Endothelial cell of hepatic sinusoid (primary cell): ENCODE results near the gene C6orf47.

Source experiments
- in situ Hi-C: cut with HindIII; loops from 2 replicates; pipeline ENCODE4 v1.10.0; 2017; ENCODE audit warnings: low sequenced_read_pairs

C6orf47 gene

DNA sequence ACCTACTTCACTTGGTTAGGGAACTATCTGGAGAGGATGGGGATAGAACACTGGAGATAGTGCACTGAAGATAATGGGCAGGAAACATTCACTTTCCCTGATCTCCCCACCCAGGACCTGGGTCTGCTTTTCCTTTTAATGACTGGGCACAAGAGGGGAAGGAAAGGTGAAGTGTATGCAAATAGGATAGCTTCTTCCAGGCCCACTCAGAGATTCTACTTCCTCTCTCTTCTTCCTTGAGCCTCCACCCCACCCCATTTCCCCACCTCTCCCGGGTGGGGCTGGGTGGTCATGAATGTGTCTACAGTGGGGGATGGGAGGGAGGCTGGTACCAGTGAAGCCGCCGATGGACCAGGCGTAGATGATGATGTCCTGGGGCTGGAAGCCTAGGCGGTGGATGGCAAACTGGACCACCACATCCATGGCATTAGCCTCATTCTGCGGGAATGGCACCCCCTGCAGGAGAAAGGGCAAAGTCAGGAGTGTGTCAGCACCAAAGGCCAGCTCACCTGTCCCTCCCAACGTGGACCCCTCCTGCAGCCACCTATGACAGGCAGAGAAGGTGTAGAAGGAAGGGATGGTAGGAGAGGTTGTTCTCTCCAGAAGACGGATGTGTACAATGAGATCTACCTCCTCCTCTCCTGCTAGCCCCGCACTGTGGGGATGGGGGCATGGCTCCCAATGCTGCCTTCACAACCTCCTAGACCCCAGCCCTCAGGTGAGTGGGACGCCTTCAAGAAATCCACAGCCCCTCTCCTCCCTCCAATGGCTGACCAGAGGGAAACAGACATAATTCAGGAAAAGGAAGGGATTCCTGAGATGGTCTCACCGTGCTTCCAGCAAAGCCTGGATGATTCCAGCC, 28.9 kb upstream of the C6orf47 start:
- in situ Hi-C loops: loop anchor here (5.0 kb wide), 1 partner anchor 43 kb away; no protein-coding TSS in a partner anchor

DNA sequence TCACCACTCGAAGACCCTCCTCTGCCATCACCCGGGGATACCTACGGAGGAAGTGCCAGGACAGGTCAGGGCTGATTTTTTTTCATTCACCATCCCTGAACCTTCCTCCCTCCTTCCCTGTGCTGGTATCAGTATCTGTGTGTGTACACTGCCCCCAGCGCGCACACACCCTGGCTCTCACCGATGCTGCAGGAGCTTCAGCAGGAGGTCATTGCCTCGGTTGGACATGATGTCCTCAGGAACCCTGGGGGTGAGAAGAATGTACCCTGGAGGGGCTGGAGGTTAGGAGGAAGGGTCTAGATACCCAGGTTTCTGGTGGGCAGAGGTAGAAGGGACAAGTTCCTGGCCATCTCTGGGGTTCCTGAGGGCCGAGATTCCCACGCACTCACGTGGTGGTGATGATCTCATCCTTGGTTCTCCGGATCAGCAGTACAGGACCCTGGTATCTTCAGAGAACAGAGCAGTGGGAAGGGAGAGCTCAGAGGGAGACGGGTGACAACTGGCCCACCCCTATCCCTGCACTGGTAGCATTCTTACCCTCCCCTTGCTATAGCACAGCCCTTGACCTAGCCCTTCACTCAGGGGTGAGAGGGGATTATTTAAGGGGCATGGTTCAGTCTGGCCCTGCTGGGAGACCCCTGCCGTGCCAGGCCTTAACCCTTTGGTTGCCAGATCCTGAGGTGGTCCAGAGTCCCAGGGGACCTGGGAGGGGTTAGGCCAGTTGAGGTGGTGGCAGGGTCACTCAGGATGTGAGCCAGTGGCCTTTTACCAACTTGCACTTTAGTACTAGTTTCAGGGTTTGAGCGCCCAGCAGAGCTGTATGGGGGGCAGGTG, 27.5 kb upstream of the C6orf47 start:
- in situ Hi-C loops: no loop called here

DNA sequence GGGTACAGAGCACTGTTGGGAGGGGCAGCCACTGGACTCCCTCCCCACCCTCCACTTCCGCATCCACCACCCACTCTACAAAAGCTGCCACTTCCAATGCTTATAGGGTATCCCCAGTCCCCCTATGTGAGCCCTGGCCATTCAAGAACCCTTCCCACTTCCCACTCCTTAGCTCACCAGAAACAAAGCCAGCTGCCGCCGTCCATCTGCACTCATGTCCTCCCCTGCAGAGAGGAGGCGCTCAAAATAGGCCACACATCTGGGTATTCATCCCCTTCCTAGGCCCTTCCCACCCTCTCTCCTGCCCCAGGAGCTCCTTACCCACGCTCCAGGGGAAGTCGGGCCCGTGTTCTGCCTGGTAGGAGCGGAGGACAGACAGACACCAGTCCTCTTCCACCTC, 26.7 kb upstream of the C6orf47 start:
- in situ Hi-C loops: no loop called here

DNA sequence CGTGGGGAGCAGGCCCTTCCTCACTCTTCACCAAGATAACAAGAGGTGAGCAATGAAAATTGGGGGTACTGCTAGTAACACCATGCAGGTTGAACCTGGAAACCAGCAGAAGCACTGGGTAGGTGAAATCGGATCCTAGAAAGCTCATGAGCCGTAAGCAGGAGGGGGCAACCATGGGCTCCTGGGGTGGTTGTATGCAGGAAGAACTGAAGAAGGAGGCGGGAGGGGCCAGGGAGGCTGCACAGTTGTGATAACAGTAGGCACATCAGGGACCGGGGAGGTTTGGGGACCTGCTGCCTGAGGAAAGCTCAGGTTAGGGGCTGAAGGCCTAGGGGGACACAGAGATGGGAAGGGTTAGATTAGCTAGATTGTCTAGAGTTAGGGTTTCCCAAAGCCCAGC, 25.9 kb upstream of the C6orf47 start:
- in situ Hi-C loops: no loop called here

DNA sequence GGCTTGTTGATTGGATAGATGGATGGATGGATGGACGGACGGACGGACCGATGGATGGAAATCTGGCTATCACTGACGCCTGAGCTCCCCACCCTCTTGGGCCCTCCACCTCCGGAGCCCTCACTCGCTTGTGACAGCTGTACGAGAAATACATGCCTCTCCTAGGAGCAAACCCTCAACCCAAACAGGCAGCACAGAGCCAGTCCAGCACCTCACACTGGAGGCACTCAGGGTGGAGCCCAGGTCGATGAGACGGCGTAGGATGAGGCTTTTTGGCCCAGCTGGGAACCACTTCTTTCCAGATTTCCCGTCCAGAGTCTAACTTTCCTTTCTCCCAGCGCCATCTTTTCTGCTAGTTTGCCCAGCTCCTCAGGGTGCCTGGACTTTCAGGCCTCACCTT, 23.0 kb upstream of the C6orf47 start:
- in situ Hi-C loops: no loop called here

DNA sequence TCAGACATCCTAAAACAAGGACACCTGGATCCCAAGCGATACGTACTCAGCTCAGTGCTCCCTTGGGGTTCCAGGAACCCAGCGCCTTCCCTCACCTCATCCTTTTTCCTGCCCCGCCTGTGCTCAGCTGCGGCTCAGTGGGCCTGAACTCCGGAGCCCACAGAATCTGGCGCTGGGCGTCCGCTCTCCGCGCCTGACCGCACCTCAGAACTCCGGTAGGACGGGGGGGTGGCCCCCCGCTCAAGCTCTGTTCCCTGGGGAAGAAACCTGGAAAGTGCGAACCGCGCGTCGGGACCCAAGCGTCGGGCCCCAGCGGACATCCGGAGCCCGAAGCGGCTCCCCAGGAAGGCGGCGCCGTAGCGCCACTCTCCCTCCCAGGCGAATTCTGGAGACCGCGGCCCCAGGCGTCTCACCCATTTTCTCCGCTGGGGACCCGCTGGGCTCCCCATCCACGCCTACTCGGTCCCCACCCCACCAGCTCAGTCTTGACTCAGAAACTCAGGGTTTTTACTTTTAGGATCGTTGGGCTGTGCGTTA, 20.6 kb upstream of the C6orf47 start:
- in situ Hi-C loops: no loop called here

DNA sequence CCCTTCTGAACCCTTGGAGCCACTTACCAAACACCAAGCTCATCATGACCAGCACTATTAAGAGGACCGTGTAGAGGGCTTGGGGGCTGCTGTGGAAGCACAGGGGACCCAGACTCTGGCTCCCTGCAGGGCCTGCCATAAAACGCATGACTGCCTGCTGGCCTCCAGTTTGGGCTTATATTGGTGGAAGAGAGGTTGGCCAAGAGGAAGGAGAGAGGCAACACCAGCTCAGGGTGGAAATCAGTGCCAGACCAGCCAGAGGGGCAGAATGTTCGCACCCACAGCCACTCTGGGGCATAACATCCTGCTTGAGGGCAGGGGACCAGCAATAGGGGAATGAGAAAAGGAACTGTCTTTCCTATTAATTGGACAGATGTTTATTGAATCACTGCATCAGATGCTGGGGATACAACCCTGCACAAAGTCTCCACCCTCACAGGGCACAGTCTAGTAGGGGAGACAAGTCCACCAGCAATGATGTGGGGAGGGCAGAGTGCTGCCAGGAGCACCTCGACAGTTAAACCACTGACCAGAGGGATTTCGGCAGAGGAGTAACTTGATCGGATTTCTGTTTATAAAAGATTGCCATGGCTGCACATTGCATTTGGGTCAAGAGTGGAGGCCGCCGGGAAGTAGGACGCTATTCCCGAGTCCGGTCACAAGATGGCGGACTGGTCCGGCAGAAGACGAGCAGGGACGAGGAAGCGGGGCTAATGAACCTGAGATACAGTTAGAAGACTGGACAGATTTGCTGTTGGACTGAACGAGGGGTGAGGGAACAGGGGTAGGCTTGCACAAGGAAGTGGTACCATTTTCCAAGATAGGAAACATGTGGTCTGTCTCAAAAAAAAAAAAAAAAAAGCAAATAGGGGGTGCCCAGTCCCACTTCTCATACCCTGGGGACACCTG, 19.9 kb upstream of the C6orf47 start, which contains the start of gene LY6G5C:
Gene LY6G5C, minus strand, starts transcription at position 842 of the 909 bp plus-strand sequence. Its CDS starts 694 bp downstream, at position 148.
- in situ Hi-C loops: no loop called here

DNA sequence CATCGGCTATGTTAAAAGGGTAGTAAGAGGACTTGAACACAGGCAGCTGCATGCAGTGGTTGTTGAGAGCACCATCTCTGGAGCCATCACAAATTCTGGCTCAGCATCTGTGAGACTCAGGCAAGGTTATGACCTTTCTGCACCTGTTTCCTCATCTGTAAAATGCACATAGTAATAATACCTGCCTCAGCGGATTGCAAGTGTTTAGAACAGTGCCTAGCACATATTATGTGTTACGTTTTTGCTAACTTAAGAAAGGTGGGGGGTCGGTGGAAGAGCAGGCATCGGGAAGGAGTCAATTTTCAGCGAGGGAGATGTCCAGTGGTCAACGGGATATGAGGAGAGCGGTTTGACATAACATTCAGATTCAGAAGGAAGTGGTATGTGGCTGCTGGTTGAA, 17.4 kb upstream of the C6orf47 start:
- in situ Hi-C loops: no loop called here

DNA sequence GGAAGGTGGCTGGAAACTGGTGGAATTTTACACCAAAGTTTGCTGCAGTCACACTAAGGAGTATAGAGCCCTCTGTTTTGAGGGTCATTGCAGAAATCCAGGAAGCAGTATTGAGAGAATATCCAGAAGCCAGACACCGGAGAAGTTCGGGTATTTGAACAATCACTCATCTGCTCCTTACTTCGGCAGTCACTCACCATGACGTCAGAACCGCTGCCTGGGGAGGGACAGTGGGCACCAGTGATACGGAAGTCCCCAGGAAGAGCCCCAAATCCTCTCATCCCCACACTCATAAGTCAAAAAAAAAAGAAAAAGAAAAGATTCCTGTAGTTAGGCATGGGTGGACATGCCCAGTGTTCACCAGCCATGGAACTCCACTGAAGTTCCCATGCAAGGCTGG, 16.3 kb upstream of the C6orf47 start:
- in situ Hi-C loops: no loop called here

DNA sequence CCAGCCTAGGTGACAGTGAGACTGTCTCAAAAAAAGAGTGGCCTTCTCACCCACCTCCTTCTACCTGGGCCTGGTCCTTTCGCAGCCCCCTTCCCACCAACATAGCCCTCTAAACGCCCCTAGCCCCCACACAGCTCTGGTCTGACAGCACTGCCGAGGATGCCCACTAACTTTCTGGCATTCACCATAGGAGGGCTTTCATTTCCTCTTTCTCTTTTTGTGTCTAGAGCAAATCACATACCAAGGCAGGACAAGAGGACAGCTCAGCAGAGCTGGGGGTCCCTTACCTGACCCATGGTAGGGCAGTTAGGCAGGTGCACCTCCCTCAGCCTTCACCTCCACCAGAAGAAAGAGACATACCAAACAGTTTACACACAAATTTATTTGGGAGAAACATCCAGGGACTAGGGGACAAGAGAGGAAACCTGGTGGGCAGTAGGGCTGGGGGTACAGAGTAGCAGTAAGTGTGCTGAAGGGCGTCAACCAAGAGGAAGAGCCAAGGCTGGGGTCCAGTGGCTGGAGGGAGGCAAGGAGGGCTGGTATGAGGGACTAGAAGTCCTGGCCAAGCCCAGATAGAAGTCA, 15.8 kb upstream of the C6orf47 start:
- in situ Hi-C loops: no loop called here

DNA sequence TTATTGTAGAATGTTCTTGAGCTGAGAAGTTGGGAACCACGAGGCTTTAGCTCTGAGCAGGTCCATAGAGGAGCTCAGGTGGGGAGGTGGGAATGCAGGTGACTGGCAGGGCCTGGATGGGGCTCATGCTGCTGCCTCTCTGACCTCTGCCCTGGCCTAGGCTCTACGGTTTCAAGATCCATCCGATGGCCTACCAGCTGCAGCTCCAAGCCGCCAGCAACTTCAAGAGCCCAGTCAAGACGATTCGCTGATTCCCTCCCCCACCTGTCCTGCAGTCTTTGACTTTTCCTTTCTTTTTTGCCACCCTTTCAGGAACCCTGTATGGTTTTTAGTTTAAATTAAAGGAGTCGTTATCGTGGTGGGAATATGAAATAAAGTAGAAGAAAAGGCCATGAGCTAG, 9.1 kb upstream of the C6orf47 start, which contains the start of gene LY6G5B:
Gene LY6G5B, plus strand, starts transcription at position 301 of the 400 bp plus-strand sequence. CDS start 975 bp downstream, outside the sequence.
- in situ Hi-C loops: no loop called here

DNA sequence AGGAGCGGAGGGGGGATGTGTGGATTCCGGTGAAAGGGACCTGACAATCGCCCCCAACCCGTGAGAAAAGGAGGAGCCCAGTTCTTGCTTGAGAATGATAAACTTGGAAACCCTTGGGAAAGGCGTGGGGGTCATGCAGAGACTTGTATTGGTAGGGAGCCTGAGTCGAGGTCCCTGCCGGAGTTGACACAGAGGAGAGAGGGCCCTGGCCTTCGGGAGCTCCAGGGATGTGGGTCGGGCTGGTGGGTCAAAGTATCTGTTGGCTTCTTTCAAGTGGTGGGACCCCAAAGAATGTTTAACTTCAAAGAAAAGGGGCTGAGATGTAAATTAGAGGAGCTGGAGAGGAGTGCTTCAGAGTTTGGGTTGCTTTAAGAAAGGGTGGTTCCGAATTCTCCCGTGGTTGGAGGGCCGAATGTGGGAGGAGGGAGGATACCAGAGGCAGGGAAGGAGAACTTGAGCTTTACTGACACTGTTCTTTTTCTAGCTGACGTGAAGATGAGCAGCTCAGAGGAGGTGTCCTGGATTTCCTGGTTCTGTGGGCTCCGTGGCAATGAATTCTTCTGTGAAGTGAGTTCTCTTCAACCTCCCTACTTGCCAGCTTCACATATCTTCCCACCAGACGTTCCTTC, 5.9 kb upstream of the C6orf47 start:
- in situ Hi-C loops: no loop called here

DNA sequence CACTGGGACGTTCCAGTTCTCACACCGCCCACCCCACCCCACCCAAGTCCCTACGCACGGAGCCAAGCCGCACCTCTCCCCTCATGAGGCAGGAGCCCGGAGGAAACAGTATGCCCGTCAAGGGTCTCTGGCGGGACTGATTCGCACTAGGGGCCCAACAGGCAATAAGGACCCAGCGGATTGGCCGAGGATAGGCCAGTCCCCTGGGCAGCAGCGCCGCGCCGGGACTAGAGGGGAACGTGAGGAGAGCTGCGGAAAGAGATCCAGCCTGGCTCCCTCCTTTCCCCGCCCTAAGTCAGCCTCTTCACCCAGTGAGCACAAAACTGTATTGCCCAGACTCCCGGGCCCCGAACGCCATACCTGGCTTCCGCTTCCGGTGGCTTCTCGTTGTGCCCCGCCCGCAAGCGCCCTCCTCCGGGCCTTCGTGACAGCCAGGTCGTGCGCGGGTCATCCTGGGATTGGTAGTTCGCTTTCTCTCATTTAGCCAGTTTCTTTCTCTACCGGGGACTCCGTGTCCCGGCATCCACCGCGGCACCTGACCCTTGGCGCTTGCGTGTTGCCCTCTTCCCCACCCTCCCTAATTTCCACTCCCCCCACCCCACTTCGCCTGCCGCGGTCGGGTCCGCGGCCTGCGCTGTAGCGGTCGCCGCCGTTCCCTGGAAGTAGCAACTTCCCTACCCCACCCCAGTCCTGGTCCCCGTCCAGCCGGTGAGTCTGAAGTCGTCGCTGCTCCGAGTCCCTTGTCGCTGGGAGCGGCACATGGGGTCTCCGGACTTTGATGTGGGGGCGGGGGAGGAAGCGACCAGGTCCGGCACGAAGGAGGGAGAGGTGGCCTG, 5.1 kb upstream of the C6orf47 start, which contains the start of gene CSNK2B:
Gene CSNK2B, plus strand, starts transcription at position 580 of the 836 bp plus-strand sequence. CDS start 752 bp downstream, outside the sequence.
- in situ Hi-C loops: no loop called here

DNA sequence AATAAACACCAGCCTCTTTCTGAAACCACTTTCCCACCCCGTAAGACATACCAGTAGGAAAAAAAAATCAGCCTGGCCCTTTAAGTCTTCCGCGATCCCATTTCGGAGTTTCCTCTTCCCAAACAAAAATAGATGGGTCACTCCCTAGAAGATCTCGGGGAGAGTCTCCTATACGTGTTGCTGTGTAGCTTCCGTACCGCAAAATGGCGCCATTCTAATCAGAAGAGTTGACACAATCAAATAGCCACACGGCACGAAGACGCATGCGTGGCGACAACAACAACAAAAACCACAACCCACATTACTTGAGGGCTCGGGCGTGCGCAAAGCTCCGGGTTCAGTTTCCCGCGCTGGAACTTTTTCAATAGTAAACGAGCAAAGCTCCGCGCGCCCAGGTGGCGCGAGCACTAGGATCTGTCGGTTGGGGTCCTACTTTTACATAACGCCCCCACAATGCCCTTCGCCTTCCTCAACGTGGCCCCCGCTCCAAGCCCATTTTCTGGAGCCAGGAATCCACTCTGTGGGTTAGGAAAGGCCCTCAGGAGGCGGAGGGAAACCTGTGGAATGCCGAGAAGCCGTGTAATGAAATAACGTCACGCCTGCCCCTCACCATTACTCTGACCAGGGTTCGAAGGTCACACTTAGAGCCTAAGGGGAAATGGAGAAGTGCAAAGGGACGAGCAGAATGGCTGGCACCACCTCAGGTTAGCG, 4.4 kb upstream of the C6orf47 start, which contains the start of gene GPANK1:
Gene GPANK1, minus strand, starts transcription at position 208 of the 711 bp plus-strand sequence. CDS start 519 bp downstream, outside the sequence.
- in situ Hi-C loops: no loop called here

DNA sequence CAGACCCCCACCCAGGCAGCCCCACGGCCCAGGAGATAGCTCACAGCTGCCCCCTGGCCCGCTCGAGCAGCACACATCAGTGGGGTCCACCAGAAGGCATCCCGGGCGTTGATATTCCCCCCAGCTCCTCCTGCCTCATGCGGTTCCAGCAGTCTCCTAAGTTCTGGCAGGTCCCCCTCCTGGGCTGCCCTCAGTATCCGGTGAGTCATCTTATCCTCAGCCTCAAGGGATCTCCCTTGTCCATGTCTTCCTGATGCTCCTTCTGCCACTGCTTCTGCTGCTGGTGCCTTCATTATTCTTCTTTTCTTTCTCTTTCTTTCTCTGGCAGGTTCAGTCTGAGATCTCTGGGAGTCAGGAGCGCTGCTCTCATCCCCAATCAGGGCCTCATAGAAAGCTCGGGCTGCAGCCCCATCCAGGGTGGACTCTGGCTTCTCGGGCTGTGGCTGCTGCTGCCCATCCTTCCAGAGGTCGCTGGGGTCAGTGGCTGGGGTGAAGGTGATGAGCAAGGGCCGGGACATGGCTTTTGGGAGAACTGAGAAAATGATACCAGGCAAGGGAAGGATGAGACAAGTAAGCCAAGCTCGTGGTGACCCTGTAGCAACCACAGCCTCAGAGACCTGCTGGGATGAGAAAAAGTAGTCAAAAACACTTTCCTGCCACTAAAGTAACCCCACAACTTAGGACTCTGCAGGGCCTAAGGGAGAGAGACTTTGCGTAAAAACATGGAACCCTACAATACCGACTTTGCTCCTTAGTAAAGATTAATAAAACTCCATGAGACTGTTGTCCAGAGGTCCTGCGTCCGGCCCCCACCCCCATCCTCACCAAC, 3.6 kb upstream of the C6orf47 start:
- in situ Hi-C loops: no loop called here

DNA sequence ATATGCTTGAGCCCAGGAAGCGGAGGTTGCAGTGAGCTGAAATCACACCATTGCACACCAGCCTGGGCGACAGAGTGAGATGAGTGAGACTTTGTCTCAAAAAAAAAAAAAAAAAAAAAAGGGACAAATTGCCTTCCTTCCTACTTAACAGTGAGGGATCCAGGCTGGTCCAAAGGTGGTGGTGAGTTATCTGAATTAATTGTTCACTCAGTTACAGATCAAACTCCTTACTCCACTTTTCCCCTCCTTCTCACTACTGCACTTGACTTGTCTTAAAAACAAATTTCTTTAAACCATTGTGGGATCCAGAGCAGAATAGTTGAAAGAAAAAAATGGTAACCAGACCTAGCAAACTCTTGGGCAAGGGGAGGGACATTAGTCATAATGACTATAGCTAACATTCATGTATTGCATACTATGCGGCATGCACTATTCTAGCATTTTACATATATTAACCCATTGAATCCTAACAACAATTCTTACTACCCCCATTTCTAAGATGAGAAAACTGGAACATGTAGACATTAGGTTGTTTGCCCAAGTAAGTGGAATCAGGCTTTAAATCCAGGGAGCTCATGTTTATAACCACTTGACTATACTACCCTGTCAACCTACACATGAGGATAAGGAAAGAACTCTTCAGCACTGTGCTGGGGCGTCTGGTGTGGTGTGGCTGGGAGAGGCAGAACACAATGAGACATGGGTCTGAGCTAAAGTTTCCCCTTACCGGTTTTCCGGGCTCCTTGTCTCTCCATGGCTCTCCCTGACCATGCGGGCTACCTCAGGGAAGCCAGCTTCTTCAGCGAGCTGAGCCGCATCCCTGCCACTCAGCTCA, 2.8 kb upstream of the C6orf47 start:
- in situ Hi-C loops: no loop called here
